HG02938 (cell line): ENCODE data around the gene URB2.

Source experiments
- ATAC-seq: cut with Tn5 transposase; IDR thresholded peaks from one replicate; pipeline ENCODE4 v1.9.1; 2021; ENCODE audit warnings: mild to moderate bottlenecking, moderate library complexity; ENCODE audit not compliant: unreplicated experiment

The URB2 gene

GRCh38 chr1:229643996-229644745, 18.1 kb downstream of the URB2 start:
- ATAC-seq, result no peak

- ATAC-seq, result no peak
Observed at GRCh38 chr1:229645324-229645993, 19.4 kb downstream of the URB2 start.

- no peak for ATAC-seq
Observed at GRCh38 chr1:229648406-229648805, 22.4 kb downstream of the URB2 start.

- ATAC-seq, result no peak
Observed at GRCh38 chr1:229650045-229650444, 24.0 kb downstream of the URB2 start.

- no peak for ATAC-seq
Observed at GRCh38 chr1:229651546-229651945, 25.5 kb downstream of the URB2 start.

GRCh38 chr1:229653420-229653819, 27.4 kb downstream of the URB2 start:
- ATAC-seq, result no peak

- no peak for ATAC-seq
Observed at GRCh38 chr1:229655781-229656180, 29.7 kb downstream of the URB2 start.

- ATAC-seq, result peak; percentile 50
Observed at GRCh38 chr1:229657993-229658755, 32.1 kb downstream of the URB2 start.

GRCh38 chr1:229661022-229661877, 35.2 kb downstream of the URB2 start:
- peak; percentile 56 for ATAC-seq

GRCh38 chr1:229661897-229662296, 35.9 kb downstream of the URB2 start:
- ATAC-seq, result no peak

GRCh38 chr1:229664133-229664689, 38.2 kb downstream of the URB2 start:
- ATAC-seq, result no peak

GRCh38 chr1:229665912-229666558, 40.0 kb downstream of the URB2 start:
- no peak for ATAC-seq

GRCh38 chr1:229666585-229666984, 40.5 kb downstream of the URB2 start:
- no peak for ATAC-seq

GRCh38 chr1:229669333-229669732, 43.3 kb downstream of the URB2 start:
- ATAC-seq, result no peak

- no peak for ATAC-seq
Observed at GRCh38 chr1:229671310-229671709, 45.3 kb downstream of the URB2 start.

GRCh38 chr1:229672246-229672645, 46.2 kb downstream of the URB2 start:
- no peak for ATAC-seq

GRCh38 chr1:229674042-229674441, 48.0 kb downstream of the URB2 start:
- ATAC-seq, result no peak

- ATAC-seq, result no peak
Observed at GRCh38 chr1:229675396-229675795, 49.3 kb downstream of the URB2 start.

- ATAC-seq, result no peak
Observed at GRCh38 chr1:229685149-229685548, 59.1 kb downstream of the URB2 start.

GRCh38 chr1:229689273-229689672, 63.2 kb downstream of the URB2 start:
- no peak for ATAC-seq
